Thymus (tissue), 2 donors: ENCODE measurements around the gene RARB. TPM values are rescaled to one million over a fixed set of nuclear protein-coding genes. Genes with fewer than 3 reads are reported as not detected.

Experiments
- polyA plus RNA-seq: library from polyadenylated mRNA; stranded (reverse); fragments of 200-250 nt; gene quantifications from one replicate; pipeline ENCODE4 v1.2.3, GENCODE V29; 2013
- total RNA-seq: library from RNA; stranded (reverse); fragments of 120-200 nt; gene quantifications from one replicate; pipeline ENCODE4 v1.2.4, GENCODE V29; 2013
- donor health status: healthy.

Gene RARB
- total and polyA plus RNA-seq, 2 donors, result 0.89 to 1.7 TPM

Other genes with a start within 250 kb of the RARB start
- gene TOP2B, start 236.6 kb downstream of the RARB start, total RNA-seq, result 186 TPM
- 122 TPM for gene TOP2B, start 236.6 kb downstream of the RARB start, polyA plus RNA-seq